ENCODE measurements around the gene TEAD1.

Gene TEAD1

GRCh38 chr11:12963051-12963450 is 288.8 kb downstream of the TEAD1 start:
- no peak for DNase-seq
- H3K27me3 ChIP-seq: no peaks in the 10 kb centered on the region
- no peak for TF ChIP-seq CTCF (IDR thresholded peaks at IDR 0.05; ENCODE audit: low read depth, low read length)
- no peak overlapping the region for H3K4me3 ChIP-seq (ENCODE audit: low read depth, low read length)
- H3K4me1 ChIP-seq: no peaks in the 10 kb centered on the region
- H3K9me3 ChIP-seq: no peaks in the 10 kb centered on the region
- no peaks in the 10 kb centered on the region for H3K36me3 ChIP-seq

- no peaks in the 10 kb centered on the region for H3K36me3 ChIP-seq
- no peaks in the 10 kb centered on the region for H3K27me3 ChIP-seq
- peak; percentile 67 for DNase-seq
- H3K4me3 ChIP-seq (ENCODE audit: low read depth, low read length): no peak overlapping the region
- H3K9me3 ChIP-seq: no peaks in the 10 kb centered on the region
- peak; percentile 78 for TF ChIP-seq CTCF (IDR thresholded peaks at IDR 0.05; ENCODE audit: low read depth, low read length)
- H3K4me1 ChIP-seq: no peaks in the 10 kb centered on the region
Observed at GRCh38 chr11:12963792-12964536, 289.7 kb downstream of the TEAD1 start.

- Histone ChIP-seq H3K27me3 (no peaks in the 10 kb centered on the region), H3K9me3 (no peaks in the 10 kb centered on the region), H3K4me3 (ENCODE audit: low read depth, low read length) (no peak overlapping the region), H3K4me1 (no peaks in the 10 kb centered on the region), H3K36me3 (no peaks in the 10 kb centered on the region)
- DNase-seq: no peak
- no peak for TF ChIP-seq CTCF (IDR thresholded peaks at IDR 0.05; ENCODE audit: low read depth, low read length)
Observed at GRCh38 chr11:12964650-12965049, 290.4 kb downstream of the TEAD1 start.

GRCh38 chr11:12966002-12966401 is 291.8 kb downstream of the TEAD1 start:
- Histone ChIP-seq H3K4me1 (no peaks in the 10 kb centered on the region), H3K9me3 (no peaks in the 10 kb centered on the region), H3K4me3 (ENCODE audit: low read depth, low read length) (no peak overlapping the region), H3K36me3 (no peaks in the 10 kb centered on the region), H3K27me3 (no peaks in the 10 kb centered on the region)
- TF ChIP-seq CTCF (IDR thresholded peaks at IDR 0.05; ENCODE audit: low read depth, low read length): no peak
- DNase-seq: no peak

GRCh38 chr11:12968101-12968500 is 293.9 kb downstream of the TEAD1 start:
- Histone ChIP-seq H3K27me3 (no peaks in the 10 kb centered on the region), H3K4me3 (ENCODE audit: low read depth, low read length) (no peak overlapping the region), H3K4me1 (no peaks in the 10 kb centered on the region), H3K36me3 (no peaks in the 10 kb centered on the region), H3K9me3 (no peaks in the 10 kb centered on the region)
- DNase-seq: no peak
- no peak for TF ChIP-seq CTCF (IDR thresholded peaks at IDR 0.05; ENCODE audit: low read depth, low read length)

GRCh38 chr11:12968826-12969225 is 294.6 kb downstream of the TEAD1 start:
- H3K9me3 ChIP-seq: no peaks in the 10 kb centered on the region
- no peak overlapping the region for H3K4me3 ChIP-seq (ENCODE audit: low read depth, low read length)
- H3K27me3 ChIP-seq: no peaks in the 10 kb centered on the region
- no peak for TF ChIP-seq CTCF (IDR thresholded peaks at IDR 0.05; ENCODE audit: low read depth, low read length)
- no peaks in the 10 kb centered on the region for H3K4me1 ChIP-seq
- H3K36me3 ChIP-seq: no peaks in the 10 kb centered on the region
- DNase-seq: no peak

All from BE2C (cell line).